T-cell (primary cell): ENCODE measurements around the gene STARD9. TPM values are rescaled to one million over a fixed set of nuclear protein-coding genes. Genes with fewer than 3 reads are reported as not detected.

Experiments used
- ATAC-seq, 4 experiments: fragments of 200-7000 bp in 3 of 4; fragments of 150-1000 bp in 1 of 4; cut with Tn5 transposase; replicated peaks in 1 of 4; 1 replicate in 3 of 4; 2 replicates in 1 of 4; pipeline ENCODE4 v1.10.0; 2021; ENCODE audit warnings: moderate library complexity in 3 of 4, mild to moderate bottlenecking in 2 of 4, moderate number of reproducible peaks in 1 of 4
- CTCF ChIA-PET, 2 donors: fragments of 300-600 bp; sonication (Branson Sonifier 250); formaldehyde crosslinking; loops; one replicate each; lab custom pipeline; 2022; ENCODE audit warnings: antibody characterized with exemption in 2 of 2; lab: Charles Lee
- POLR2A ChIA-PET, 2 donors: fragments of 300-600 bp; sonication (Branson Sonifier 250); formaldehyde crosslinking; loops; one replicate each; lab custom pipeline; 2022; ENCODE audit warnings: antibody characterized with exemption in 2 of 2; lab: Charles Lee
- DNase-seq, 35 experiments: peaks; one replicate each; pipeline versions ENCODE4 v3.0.0 to v3.0.0-alpha.2; 2013 to 2023
- H3K27ac ChIP-seq: one replicate; pipeline ENCODE4 v1.5.1; 2013; ENCODE audit warnings: low read length
- H3K27me3 ChIP-seq, 2 experiments: replicated peaks in 1 of 2; 1 replicate in 1 of 2; 2 replicates in 1 of 2; pipeline versions ENCODE4 v1.6.1 to v1.7.0; 2013; ENCODE audit warnings: low read length in 1 of 2, mixed read lengths in 1 of 2; ENCODE audit not compliant: control insufficient read depth in 2 of 2, insufficient read depth in 2 of 2; ENCODE audit errors: extremely low read depth in 1 of 2
- H3K36me3 ChIP-seq, 2 donors: 1 replicate in 1 of 2; 2 replicates in 1 of 2; pipeline versions ENCODE4 v1.6.1 to v1.7.0; 2013; ENCODE audit warnings: low read length in 1 of 2; ENCODE audit not compliant: control insufficient read depth in 2 of 2, insufficient read depth in 1 of 2; ENCODE audit errors: extremely low read depth in 1 of 2
- H3K4me1 ChIP-seq, 2 experiments: 1 replicate in 1 of 2; 2 replicates in 1 of 2; pipeline versions ENCODE4 v1.6.1 to v1.7.0; 2013; ENCODE audit warnings: low read length in 2 of 2, mixed read lengths in 1 of 2; ENCODE audit not compliant: insufficient read depth in 2 of 2, control insufficient read depth in 1 of 2; ENCODE audit errors: extremely low read depth in 1 of 2
- H3K4me3 ChIP-seq, 2 donors: 1 replicate in 1 of 2; 2 replicates in 1 of 2; pipeline versions ENCODE4 v1.5.1 to v1.7.0; 2013; ENCODE audit warnings: mild to moderate bottlenecking in 2 of 2, low read length in 1 of 2, moderate library complexity in 1 of 2; ENCODE audit not compliant: control insufficient read depth in 1 of 2; ENCODE audit errors: extremely low read depth in 1 of 2
- H3K9me3 ChIP-seq: 2 replicates; pipeline ENCODE4 v1.7.0; 2013
- H3K27ac Mint-ChIP-seq, 2 donors: one replicate each; pipeline ENCODE4 v1.8.0; 2020 to 2021; ENCODE audit warnings: mild to moderate bottlenecking in 2 of 2, mixed read lengths in 2 of 2
- H3K27me3 Mint-ChIP-seq, 2 donors: one replicate each; pipeline ENCODE4 v1.8.0; 2021 to 2022; ENCODE audit warnings: mixed read lengths in 2 of 2
- H3K36me3 Mint-ChIP-seq: one replicate; pipeline ENCODE4 v1.8.0; 2021; ENCODE audit warnings: mixed read lengths
- H3K4me1 Mint-ChIP-seq, 3 donors: one replicate each; pipeline ENCODE4 v1.8.0; 2020 to 2022; ENCODE audit warnings: mixed read lengths in 3 of 3, mild to moderate bottlenecking in 1 of 3
- H3K4me3 Mint-ChIP-seq, 3 donors: one replicate each; pipeline ENCODE4 v1.8.0; 2020 to 2022; ENCODE audit warnings: mild to moderate bottlenecking in 3 of 3, mixed read lengths in 3 of 3, moderate library complexity in 3 of 3
- H3K9me3 Mint-ChIP-seq, 3 donors: one replicate each; pipeline ENCODE4 v1.8.0; 2020 to 2022; ENCODE audit warnings: mixed read lengths in 3 of 3
- WGBS: methylation state at CpG from one replicate; pipeline ENCODE4 v1.1.5; 2013; ENCODE audit warnings: missing lambda C conversion rate; ENCODE audit not compliant: insufficient coverage; 5-methylcytosine and 5-hydroxymethylcytosine counted together
- total RNA-seq, 35 experiments: library from RNA in 6 of 35; stranded (reverse) in 6 of 35; fragments of 120-200 nt in 1 of 35; gene quantifications; one replicate each; pipeline versions ENCODE4 v1.2.1 to v1.2.4 and lab custom pipeline; 2013 to 2026

The STARD9 gene
- total RNA-seq, 5 donors from 2014 or later (not counting 1 experiment from before 2014, with no cell fraction given): 6.6 to 10.6 (median 8.8) TPM

DNA sequence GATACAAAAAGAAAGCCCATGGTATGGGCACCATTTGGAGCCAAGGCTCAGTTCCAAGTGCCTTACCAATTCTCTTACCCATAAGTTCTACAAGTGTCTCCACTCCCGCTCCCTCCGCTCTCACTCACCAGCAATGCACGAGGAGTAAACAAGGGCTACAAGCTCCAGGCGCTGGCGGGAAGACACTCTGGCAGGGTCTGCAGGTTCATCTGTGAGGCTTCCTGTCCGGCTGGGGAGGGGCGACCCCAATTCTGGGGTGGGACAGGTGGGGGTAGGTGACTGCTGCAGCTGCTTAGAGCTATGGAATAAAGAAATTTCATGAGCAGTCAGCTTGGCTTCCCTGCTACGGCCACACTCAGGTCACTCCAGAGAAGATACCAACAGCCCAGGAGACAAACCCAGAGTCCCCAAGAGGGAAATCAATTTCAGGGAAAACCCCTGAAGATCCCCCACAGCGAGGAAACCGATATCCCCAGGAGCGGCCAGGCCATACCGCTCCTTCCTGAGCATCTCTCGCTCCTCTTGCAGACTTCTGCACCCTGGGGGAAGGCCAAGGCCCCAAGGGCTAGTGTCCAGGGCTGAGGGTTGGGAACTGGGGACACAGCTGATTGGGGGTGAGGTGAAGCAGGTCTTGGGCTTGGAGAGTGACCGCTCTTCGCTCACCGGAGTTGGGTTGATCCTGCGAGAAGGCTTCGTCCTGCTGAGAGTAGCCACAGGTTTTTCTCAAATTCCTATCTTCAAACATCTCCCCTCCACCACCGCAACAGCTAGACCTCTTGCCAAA lies 160.2 kb downstream of the STARD9 start:
- peak overlapping the region; percentile 71 to 80 (median 74) for H3K4me3 Mint-ChIP-seq
- peak overlapping the region in 1 of 2 donors; percentile 68 for H3K27ac Mint-ChIP-seq
- Histone ChIP-seq H3K27me3 (no peaks in the 10 kb centered on the region), H3K27ac (no peak overlapping the region), H3K4me1 (peaks cover 4 to 20% of the 10 kb centered on the region in 2 experiments), H3K9me3 (no peaks in the 10 kb centered on the region), H3K36me3 (peaks cover 7 to 45% of the 10 kb centered on the region in 2 donors), H3K4me3 (peak overlapping the region; percentile 74 to 83)
- no peak for ATAC-seq
- H3K36me3 Mint-ChIP-seq: peaks cover 27% of the 10 kb centered on the region
- 94% methylated on average over 11 of the region's 19 CpGs for WGBS
- ChIA-PET POLR2A (interaction anchor here in 1 of 2 donors (0.6 to 0.7 kb wide), 2 partner anchors 127 to 279 kb away, joined by 3 to 4 read pairs; no protein-coding TSS in a partner anchor), CTCF (interaction anchor here (0.5 to 0.7 kb wide), 3 partner anchors 189 to 218 kb away, joined by 3 to 8 read pairs (median 4); no protein-coding TSS in a partner anchor)
- no peaks in the 10 kb centered on the region for H3K27me3 Mint-ChIP-seq
- peaks cover 10 to 25% (median 19%) of the 10 kb centered on the region in 3 donors for H3K4me1 Mint-ChIP-seq
- DNase-seq: no peak
- no peaks in the 10 kb centered on the region for H3K9me3 Mint-ChIP-seq

DNA sequence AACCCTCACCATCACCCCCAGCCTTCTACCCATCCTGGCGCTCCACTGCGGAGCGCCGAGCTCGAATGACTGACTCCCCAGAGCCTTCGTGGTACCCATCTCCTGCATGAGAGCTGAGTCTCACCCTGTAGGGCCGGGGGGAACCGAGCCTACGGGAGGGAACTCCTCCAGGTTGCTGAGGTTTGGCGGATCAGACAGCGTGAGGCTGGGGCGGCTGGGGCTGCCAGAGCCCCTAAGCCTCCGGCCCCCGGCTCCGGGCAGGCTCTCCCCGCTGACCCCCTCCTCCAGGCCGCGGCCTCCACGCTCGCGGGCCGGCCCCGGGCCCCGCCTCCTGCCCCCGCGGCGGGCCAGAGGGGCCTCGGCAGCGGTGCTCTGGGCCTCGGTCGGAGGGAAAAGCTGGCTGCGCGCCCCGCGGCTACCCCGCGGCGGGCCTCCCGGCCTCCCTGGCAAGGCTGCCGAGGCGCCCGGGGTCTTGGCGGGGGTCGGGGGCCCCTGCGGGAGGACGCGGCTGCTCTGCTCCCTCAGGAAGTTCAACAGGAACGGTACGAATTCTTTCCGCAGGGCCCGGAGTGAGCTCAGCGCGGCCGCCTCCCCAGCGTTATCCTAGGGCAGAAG lies 160.9 kb downstream of the STARD9 start:
- H3K36me3 ChIP-seq: peaks cover 4 to 38% of the 10 kb centered on the region in 2 donors
- POLR2A ChIA-PET: interaction anchor here in 1 of 2 donors (0.6 kb wide), 1 partner anchor 279 kb away, joined by 4 read pairs; no protein-coding TSS in a partner anchor
- no peaks in the 10 kb centered on the region for H3K9me3 ChIP-seq
- no peaks in the 10 kb centered on the region for H3K27me3 ChIP-seq
- 5% methylated on average over 55 of the region's 55 CpGs for WGBS
- Mint-ChIP-seq H3K36me3 (peaks cover 23% of the 10 kb centered on the region), H3K27ac (peak overlapping the region in 1 of 2 donors; percentile 68), H3K9me3 (no peaks in the 10 kb centered on the region), H3K27me3 (no peaks in the 10 kb centered on the region), H3K4me3 (peak overlapping the region; percentile 71 to 80 (median 74)), H3K4me1 (peaks cover 10 to 25% (median 19%) of the 10 kb centered on the region in 3 donors)
- H3K4me3 ChIP-seq: peak overlapping the region; percentile 74 to 83
- peaks cover 4 to 20% of the 10 kb centered on the region in 2 experiments for H3K4me1 ChIP-seq
- no peak overlapping the region for H3K27ac ChIP-seq
- CTCF ChIA-PET: interaction anchor here in 1 of 2 donors (0.5 kb wide), 1 partner anchor 189 kb away, joined by 8 read pairs; no protein-coding TSS in a partner anchor
- peak; percentile 8 to 27 (median 14) for ATAC-seq
- peak in 8 of 35 experiments; percentile 4 to 22 (median 10) for DNase-seq

DNA sequence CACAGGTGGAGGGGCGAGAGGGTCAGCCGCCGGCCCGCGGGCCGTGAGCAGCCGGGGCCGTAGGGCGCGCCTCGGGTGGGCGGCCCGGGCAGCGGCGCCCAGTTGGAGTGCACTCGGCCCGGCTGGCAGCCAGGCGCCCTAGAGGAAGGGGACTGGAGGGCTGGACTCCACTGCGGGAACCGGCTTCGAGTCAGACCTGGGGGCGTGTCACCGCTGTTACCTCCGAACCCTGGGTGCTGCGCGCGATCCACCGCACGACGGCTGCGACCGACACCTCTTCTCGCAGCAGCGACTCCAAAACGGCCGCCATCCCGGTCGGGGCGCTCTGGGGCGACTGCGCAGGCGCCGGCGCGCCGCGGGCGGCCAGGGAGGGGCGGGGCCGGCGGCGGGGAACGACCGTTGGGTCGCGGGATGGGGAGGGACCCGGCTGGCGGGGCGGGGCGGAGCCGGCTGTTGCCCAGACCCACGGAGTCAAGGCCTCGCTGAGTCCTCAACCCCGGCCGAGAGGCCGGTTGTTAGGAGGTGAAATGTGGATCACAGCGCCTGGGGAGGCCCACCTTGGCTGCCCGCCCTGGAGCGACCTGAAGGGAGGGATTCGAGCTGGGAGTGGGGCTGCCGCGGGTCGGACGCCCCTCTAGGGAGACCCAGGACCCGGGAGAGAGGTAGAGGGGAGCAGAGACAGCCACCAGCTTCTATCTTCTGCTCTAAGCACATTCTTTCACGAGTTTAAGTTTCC lies 161.6 kb downstream of the STARD9 start, which contains the start of gene CDAN1:
CDAN1 (minus strand) TSS at position 336 of the 736 bp plus-strand sequence; CDS start at position 310, 26 bp downstream.
- Mint-ChIP-seq H3K9me3 (no peaks in the 10 kb centered on the region), H3K4me3 (peak within 1 kb of the TSS; percentile 73 to 80 (median 74)), H3K27me3 (no peaks in the 10 kb centered on the region), H3K27ac (peak within 1 kb of the TSS; percentile 69 to 78), H3K36me3 (peaks cover 17% of the 10 kb centered on the region), H3K4me1 (peaks cover 10 to 25% (median 19%) of the 10 kb centered on the region in 3 donors)
- Histone ChIP-seq H3K9me3 (no peaks in the 10 kb centered on the region), H3K27me3 (no peaks in the 10 kb centered on the region), H3K4me3 (peak within 1 kb of the TSS; percentile 74 to 83), H3K27ac (peak within 1 kb of the TSS; percentile 88), H3K36me3 (peaks cover 4 to 31% of the 10 kb centered on the region in 2 donors), H3K4me1 (peaks cover 4 to 20% of the 10 kb centered on the region in 2 experiments)
- DNase-seq (peak; percentile 81 to 95 (median 90)), ATAC-seq (peak; percentile 92 to 95 (median 94))
- under 1% methylated on average over 61 of the region's 76 CpGs for WGBS
- POLR2A ChIA-PET: no interaction called here
- CTCF ChIA-PET: interaction anchor here in 1 of 2 donors (0.5 kb wide), 1 partner anchor 189 kb away, joined by 4 read pairs; no protein-coding TSS in a partner anchor

DNA sequence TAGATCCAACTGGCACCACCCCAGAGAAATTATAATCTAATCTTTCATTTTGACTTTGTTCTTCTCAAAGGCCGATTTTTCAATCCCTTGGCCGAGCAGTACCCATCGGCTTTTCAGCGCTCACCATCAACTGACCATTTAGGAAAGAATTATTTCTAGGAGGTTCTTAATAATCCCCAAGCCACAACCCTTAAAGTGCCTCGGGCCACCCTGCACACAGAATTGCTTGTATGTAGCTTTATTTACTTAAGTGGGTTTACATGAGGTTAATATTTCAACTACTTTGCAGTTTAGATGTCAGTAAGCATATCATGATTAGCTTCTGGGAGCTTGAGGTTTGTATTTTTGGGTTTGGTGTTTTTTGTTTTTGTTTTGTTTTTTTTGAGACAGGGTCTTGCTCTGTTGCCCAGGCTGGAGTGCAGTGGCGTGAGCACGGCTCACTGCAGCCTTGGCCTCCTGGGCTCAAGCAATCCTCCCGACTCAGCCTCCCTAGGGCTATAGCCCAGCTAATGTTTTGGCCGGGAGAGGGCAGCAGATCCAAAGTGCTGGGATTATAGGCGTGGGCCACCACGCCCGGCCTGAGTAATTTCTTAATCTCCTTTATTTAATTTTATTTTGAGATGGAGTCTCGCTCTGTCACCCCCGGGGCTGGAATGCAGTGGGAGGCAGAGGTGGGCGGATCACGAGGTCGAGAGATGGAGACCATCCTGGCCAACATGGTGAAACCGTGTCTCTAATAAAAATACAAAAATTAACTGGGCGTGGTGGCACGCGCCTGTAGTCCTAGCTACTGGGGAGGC lies 162.3 kb downstream of the STARD9 start:
- peak overlapping the region; percentile 74 to 83 for H3K4me3 ChIP-seq
- CTCF ChIA-PET: interaction anchor here in 1 of 2 donors (0.5 kb wide), 1 partner anchor 188 kb away, joined by 4 read pairs; no protein-coding TSS in a partner anchor
- H3K4me3 Mint-ChIP-seq: peak overlapping the region; percentile 73 to 79 (median 74)
- no peaks in the 10 kb centered on the region for H3K9me3 Mint-ChIP-seq
- peaks cover 4 to 20% of the 10 kb centered on the region in 2 experiments for H3K4me1 ChIP-seq
- H3K9me3 ChIP-seq: no peaks in the 10 kb centered on the region
- H3K36me3 Mint-ChIP-seq: peaks cover 10% of the 10 kb centered on the region
- H3K27me3 ChIP-seq: no peaks in the 10 kb centered on the region
- peak overlapping the region; percentile 69 to 78 for H3K27ac Mint-ChIP-seq
- H3K4me1 Mint-ChIP-seq: peaks cover 10 to 24% (median 19%) of the 10 kb centered on the region in 3 donors
- POLR2A ChIA-PET: no interaction called here
- H3K36me3 ChIP-seq: peaks cover 4 to 23% of the 10 kb centered on the region in 2 donors
- no peak for DNase-seq
- WGBS: 100% methylated on average over 7 of the region's 21 CpGs
- peak overlapping the region; percentile 88 for H3K27ac ChIP-seq
- H3K27me3 Mint-ChIP-seq: no peaks in the 10 kb centered on the region
- no peak for ATAC-seq

DNA sequence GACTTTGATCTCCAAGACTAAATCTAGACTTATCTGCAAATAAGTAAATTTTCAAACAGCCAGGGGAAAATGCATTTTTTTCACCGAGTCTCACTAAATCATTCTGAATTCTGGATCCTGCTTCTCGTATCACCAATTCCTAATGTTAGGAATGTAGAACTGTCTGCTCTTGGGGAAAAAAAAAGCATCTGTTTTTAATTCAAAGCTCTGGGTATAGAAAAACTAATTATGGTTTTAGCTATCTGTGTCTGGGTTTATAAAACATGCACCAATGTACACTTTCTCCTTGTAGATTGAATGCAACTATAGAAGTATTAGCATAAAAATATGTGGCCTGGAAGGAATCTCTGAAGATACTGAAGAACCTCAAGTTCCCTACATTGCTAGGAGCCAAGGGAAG lies 166.3 kb downstream of the STARD9 start:
- Mint-ChIP-seq H3K27ac (no peak overlapping the region), H3K36me3 (peaks cover 18% of the 10 kb centered on the region)
- WGBS: no CpG with 5 or more reads among the region's 2 CpGs

More for the DNA sequence above, 166.3 kb downstream of the STARD9 start:
- ATAC-seq (no peak), DNase-seq (no peak)
- Histone ChIP-seq H3K9me3 (no peaks in the 10 kb centered on the region), H3K27ac (no peak overlapping the region), H3K27me3 (no peaks in the 10 kb centered on the region), H3K4me1 (peaks cover 2 to 6% of the 10 kb centered on the region in 2 experiments), H3K4me3 (no peak overlapping the region), H3K36me3 (peaks cover 2 to 14% of the 10 kb centered on the region in 2 donors)
- ChIA-PET POLR2A (no interaction called here), CTCF (interaction anchor here in 1 of 2 donors (0.6 kb wide), 1 partner anchor 1083 kb away, joined by 6 read pairs; no protein-coding TSS in a partner anchor)
- Mint-ChIP-seq H3K27me3 (no peaks in the 10 kb centered on the region), H3K4me3 (no peak overlapping the region), H3K9me3 (no peaks in the 10 kb centered on the region), H3K4me1 (peaks cover 0 to 6% (median 6%) of the 10 kb centered on the region in 3 donors)
